Progenitor cell of endocrine pancreas (in vitro differentiated cells): ENCODE data around the gene KCNQ4. TPM values are rescaled to one million over a fixed set of nuclear protein-coding genes. Genes with fewer than 3 reads are reported as not detected.
A peak's percentile ranks its signal among the peaks of the same experiment; 100 is the strongest.

Source experiments
- DNase-seq: peaks from one replicate; pipeline ENCODE4 v3.0.0; 2021; ENCODE audit warnings: low spot score; ENCODE audit not compliant: unreplicated experiment
- H3K27ac Mint-ChIP-seq: 2 replicates; pipeline ENCODE4 v1.8.0; 2021; ENCODE audit warnings: mild to moderate bottlenecking, moderate library complexity, mixed read lengths
- H3K27me3 Mint-ChIP-seq: 2 replicates; pipeline ENCODE4 v1.8.0; 2021; ENCODE audit warnings: mixed read lengths
- H3K36me3 Mint-ChIP-seq: 2 replicates; pipeline ENCODE4 v1.8.0; 2022; ENCODE audit warnings: mixed read lengths; ENCODE audit not compliant: insufficient read depth
- H3K4me1 Mint-ChIP-seq: 2 replicates; pipeline ENCODE4 v1.8.0; 2021; ENCODE audit warnings: low read depth, mixed read lengths
- H3K4me3 Mint-ChIP-seq: 2 replicates; pipeline ENCODE4 v1.8.0; 2021; ENCODE audit warnings: low read depth, mild to moderate bottlenecking, moderate library complexity, mixed read lengths
- H3K9me3 Mint-ChIP-seq: 2 replicates; pipeline ENCODE4 v1.8.0; 2021; ENCODE audit warnings: low read depth, mixed read lengths
- CTCF ChIP-seq: fragments of 200-600 bp; sonication (generic); IDR thresholded peaks from one replicate; pipeline ENCODE4 v1.5.0; 2021; ENCODE audit warnings: antibody characterized with exemption, mild to moderate bottlenecking; ENCODE audit not compliant: unreplicated experiment
- total RNA-seq: library from RNA; stranded (reverse); gene quantifications from 2 replicates; pipeline ENCODE4 v1.2.1, GENCODE V29; 2021

The KCNQ4 gene
- total RNA-seq, 1 donor from 2014 or later = 0.67 TPM

- DNase-seq = peak; percentile 53
- peak overlapping the region; percentile 58 for H3K4me3 Mint-ChIP-seq
- H3K4me1 Mint-ChIP-seq = peaks cover 16% of the 10 kb centered on the region
Measured at GRCh38 chr1:40818264-40818961, 34.8 kb downstream of the KCNQ4 start.

GRCh38 chr1:40819101-40819500 lies 35.5 kb downstream of the KCNQ4 start:
- H3K9me3 Mint-ChIP-seq = no peaks in the 10 kb centered on the region
- no peak for TF ChIP-seq CTCF
- H3K4me1 Mint-ChIP-seq = peaks cover 16% of the 10 kb centered on the region
- no peak overlapping the region for H3K4me3 Mint-ChIP-seq
- DNase-seq = no peak
- H3K36me3 Mint-ChIP-seq = no peaks in the 10 kb centered on the region
- H3K27ac Mint-ChIP-seq = no peak overlapping the region
- peaks cover 33% of the 10 kb centered on the region for H3K27me3 Mint-ChIP-seq

More at GRCh38 chr1:40818264-40818961, 34.8 kb downstream of the KCNQ4 start:
- H3K36me3 Mint-ChIP-seq = no peaks in the 10 kb centered on the region
- TF ChIP-seq CTCF = no peak
- H3K27ac Mint-ChIP-seq = no peak overlapping the region
- no peaks in the 10 kb centered on the region for H3K9me3 Mint-ChIP-seq
- H3K27me3 Mint-ChIP-seq = peaks cover 33% of the 10 kb centered on the region

GRCh38 chr1:40820251-40820797 lies 36.7 kb downstream of the KCNQ4 start:
- TF ChIP-seq CTCF = no peak
- peaks cover 32% of the 10 kb centered on the region for H3K27me3 Mint-ChIP-seq
- DNase-seq = no peak
- H3K4me1 Mint-ChIP-seq = peaks cover 29% of the 10 kb centered on the region
- no peaks in the 10 kb centered on the region for H3K36me3 Mint-ChIP-seq
- H3K27ac Mint-ChIP-seq = no peak overlapping the region
- H3K9me3 Mint-ChIP-seq = no peaks in the 10 kb centered on the region
- no peak overlapping the region for H3K4me3 Mint-ChIP-seq

- no peak for TF ChIP-seq CTCF
- no peak overlapping the region for H3K27ac Mint-ChIP-seq
- H3K4me1 Mint-ChIP-seq = peaks cover 30% of the 10 kb centered on the region
- no peaks in the 10 kb centered on the region for H3K36me3 Mint-ChIP-seq
- DNase-seq = no peak
- no peaks in the 10 kb centered on the region for H3K9me3 Mint-ChIP-seq
- H3K27me3 Mint-ChIP-seq = peaks cover 24% of the 10 kb centered on the region
- H3K4me3 Mint-ChIP-seq = no peak overlapping the region
Measured at GRCh38 chr1:40820911-40821693, 37.5 kb downstream of the KCNQ4 start.

GRCh38 chr1:40822890-40823289 lies 39.3 kb downstream of the KCNQ4 start:
- no peaks in the 10 kb centered on the region for H3K9me3 Mint-ChIP-seq
- H3K4me3 Mint-ChIP-seq = no peak overlapping the region
- H3K27me3 Mint-ChIP-seq = peaks cover 8% of the 10 kb centered on the region
- H3K27ac Mint-ChIP-seq = no peak overlapping the region
- DNase-seq = no peak
- H3K4me1 Mint-ChIP-seq = peaks cover 31% of the 10 kb centered on the region
- no peak for TF ChIP-seq CTCF
- H3K36me3 Mint-ChIP-seq = no peaks in the 10 kb centered on the region
